OCI-LY3 (cell line): ENCODE measurements around the gene STRA8.

ENCODE experiments used
- H2AFZ ChIP-seq: fragments of 200-600, 300-600 bp; shearing (Covaris generic); 2 replicates; pipeline ENCODE4 v1.6.0; 2014; ENCODE audit warnings: antibody characterized with exemption, low read depth, low read length
- H3K27ac ChIP-seq: fragments of 200-600, 300-600 bp; sonication (generic); 2 replicates; pipeline ENCODE4 v1.5.1; 2014; ENCODE audit warnings: mild to moderate bottlenecking, low read length, moderate library complexity, mixed read lengths
- H3K27me3 ChIP-seq: fragments of 200-600, 300-600 bp; sonication (generic); 2 replicates; pipeline ENCODE4 v1.6.1; 2014; ENCODE audit warnings: low read depth, low read length, mixed read lengths
- H3K36me3 ChIP-seq: fragments of 200-600, 300-600 bp; sonication (generic); replicated peaks from 2 replicates; pipeline ENCODE3; 2014; ENCODE audit warnings: low read depth, low read length, mixed read lengths
- H3K4me1 ChIP-seq: fragments of 300-600, 200-600 bp; sonication (generic); 2 replicates; pipeline ENCODE4 v1.6.1; 2014; ENCODE audit warnings: low read length, mixed read lengths
- H3K4me2 ChIP-seq: fragments of 200-600, 300-600 bp; sonication (generic); 2 replicates; pipeline ENCODE4 v1.6.1; 2014; ENCODE audit warnings: low read length, mixed read lengths
- H3K4me3 ChIP-seq: fragments of 300-600, 200-600 bp; sonication (generic); 2 replicates; pipeline ENCODE4 v1.5.1; 2014; ENCODE audit warnings: antibody characterized with exemption, mild to moderate bottlenecking, low read length, moderate library complexity
- H3K79me2 ChIP-seq: fragments of 300-600, 200-600 bp; shearing (Covaris generic); 2 replicates; pipeline ENCODE4 v1.6.1; 2014; ENCODE audit warnings: mild to moderate bottlenecking, low read length, mixed read lengths
- H3K9ac ChIP-seq: fragments of 300-600, 200-600 bp; shearing (Covaris generic); 2 replicates; pipeline ENCODE4 v1.6.0; 2014; ENCODE audit warnings: mild to moderate bottlenecking, low read length, moderate library complexity
- H3K9me3 ChIP-seq: fragments of 200-600, 300-600 bp; shearing (Covaris generic); 2 replicates; pipeline ENCODE4 v1.6.1; 2014; ENCODE audit warnings: low read length, mixed read lengths; ENCODE audit not compliant: insufficient read depth
- H4K20me1 ChIP-seq: fragments of 200-600, 300-600 bp; sonication (generic); 2 replicates; pipeline ENCODE4 v1.6.1; 2016; ENCODE audit warnings: low read length, mixed read lengths; ENCODE audit not compliant: insufficient read depth
- CTCF ChIP-seq: fragments of 200-600, 300-600 bp; sonication (generic); IDR thresholded peaks from 2 replicates; pipeline ENCODE4 v1.5.1; 2014; ENCODE audit warnings: antibody characterized with exemption, low read length, low read depth
- EZH2phosphoT487 ChIP-seq: fragments of 200-600 bp; shearing (Covaris generic); IDR thresholded peaks from 2 replicates; pipeline ENCODE4 v1.6.1; 2018; ENCODE audit warnings: antibody characterized with exemption, mixed run types, low read depth

Gene STRA8

GRCh38 chr7:135199439-135199838 is 34.2 kb upstream of the STRA8 start:
- Histone ChIP-seq H3K9me3 (no peaks in the 10 kb centered on the region), H3K4me2 (peak overlapping the region; percentile 43), H3K4me1 (peaks cover 10% of the 10 kb centered on the region), H3K36me3 (peaks cover 55% of the 10 kb centered on the region), H2AFZ (no peak overlapping the region), H3K4me3 (no peak overlapping the region), H3K79me2 (no peaks in the 10 kb centered on the region), H3K27ac (no peak overlapping the region), H4K20me1 (no peaks in the 10 kb centered on the region; the same call in 1 of the 2 replicates), H3K27me3 (0 out of 2 replicates have a peak, but pooled peaks cover 3% of the 10 kb centered on the region), H3K9ac (no peak overlapping the region)
- TF ChIP-seq EZH2phosphoT487 (no peak), CTCF (no peak)

DNA sequence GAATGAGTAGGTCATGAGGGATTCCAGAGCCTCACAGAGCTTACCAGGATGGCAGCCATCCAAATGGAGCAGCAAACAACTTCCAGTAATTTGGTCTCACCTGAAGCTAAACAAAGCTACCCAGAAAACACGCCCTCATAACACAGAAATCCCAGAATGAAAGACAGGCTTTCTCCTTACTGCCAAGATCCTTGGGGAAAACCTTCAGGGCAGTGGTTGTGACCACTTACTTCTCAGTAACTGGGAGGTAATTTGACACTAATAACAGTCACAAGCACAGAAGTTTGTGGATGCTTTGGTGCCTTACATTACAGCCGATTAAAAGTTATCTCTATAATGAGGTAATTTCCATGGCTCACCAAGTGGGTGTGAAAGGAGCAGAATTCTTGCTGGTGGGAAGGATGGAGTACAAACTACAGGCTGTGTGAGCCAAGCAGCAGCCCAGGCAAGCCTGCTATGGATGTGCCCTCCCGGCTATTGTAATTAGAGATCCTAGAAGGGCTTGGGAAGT is 32.8 kb upstream of the STRA8 start:
- TF ChIP-seq EZH2phosphoT487 (no peak), CTCF (no peak)
- Histone ChIP-seq H3K9me3 (no peaks in the 10 kb centered on the region), H4K20me1 (no peaks in the 10 kb centered on the region; the same call in 1 of the 2 replicates)

GRCh38 chr7:135201350-135201749 is 32.3 kb upstream of the STRA8 start:
- Histone ChIP-seq H3K9me3 (no peaks in the 10 kb centered on the region), H3K9ac (no peak overlapping the region), H3K27me3 (peaks cover 11% of the 10 kb centered on the region), H3K4me3 (no peak overlapping the region), H2AFZ (no peak overlapping the region), H4K20me1 (no peaks in the 10 kb centered on the region; the same call in 1 of the 2 replicates), H3K79me2 (no peaks in the 10 kb centered on the region), H3K4me2 (no peak overlapping the region), H3K36me3 (peaks cover 62% of the 10 kb centered on the region), H3K27ac (no peak overlapping the region), H3K4me1 (peaks cover 17% of the 10 kb centered on the region)
- TF ChIP-seq EZH2phosphoT487 (no peak), CTCF (no peak)

More for the DNA sequence above, 32.8 kb upstream of the STRA8 start:
- Histone ChIP-seq H3K9ac (no peak overlapping the region), H3K4me1 (peaks cover 12% of the 10 kb centered on the region), H3K4me2 (no peak overlapping the region), H3K79me2 (no peaks in the 10 kb centered on the region), H3K27ac (no peak overlapping the region), H3K27me3 (peaks cover 9% of the 10 kb centered on the region), H3K36me3 (peaks cover 65% of the 10 kb centered on the region), H2AFZ (no peak overlapping the region), H3K4me3 (no peak overlapping the region)

- Histone ChIP-seq H3K27ac (no peak overlapping the region), H3K4me3 (no peak overlapping the region), H3K36me3 (peaks cover 48% of the 10 kb centered on the region), H3K4me2 (no peak overlapping the region), H3K79me2 (no peaks in the 10 kb centered on the region), H3K9ac (no peak overlapping the region), H2AFZ (no peak overlapping the region), H3K4me1 (peaks cover 42% of the 10 kb centered on the region), H4K20me1 (no peaks in the 10 kb centered on the region; the same call in 1 of the 2 replicates), H3K9me3 (no peaks in the 10 kb centered on the region), H3K27me3 (peaks cover 15% of the 10 kb centered on the region)
- TF ChIP-seq CTCF (no peak), EZH2phosphoT487 (no peak)
Observed at GRCh38 chr7:135204341-135204749, 29.3 kb upstream of the STRA8 start.
